Activated naive CD8-positive, alpha-beta T cell treated with anti-CD3 and anti-CD28 coated beads, Interleukin-2, amount 50 U/mL, for 16 hours (primary cell): ENCODE data around the gene HEATR1.
"Not testable (repeated sequence)": the region's sequence is repeated elsewhere in the genome, so short reads cannot be mapped to it uniquely, and the experiment has no call there.

Experiments used
- DNase-seq: peaks from one replicate; pipeline ENCODE4 v3.0.0-alpha.2; 2020; ENCODE audit warnings: low read depth, low spot score

HEATR1 gene

DNA sequence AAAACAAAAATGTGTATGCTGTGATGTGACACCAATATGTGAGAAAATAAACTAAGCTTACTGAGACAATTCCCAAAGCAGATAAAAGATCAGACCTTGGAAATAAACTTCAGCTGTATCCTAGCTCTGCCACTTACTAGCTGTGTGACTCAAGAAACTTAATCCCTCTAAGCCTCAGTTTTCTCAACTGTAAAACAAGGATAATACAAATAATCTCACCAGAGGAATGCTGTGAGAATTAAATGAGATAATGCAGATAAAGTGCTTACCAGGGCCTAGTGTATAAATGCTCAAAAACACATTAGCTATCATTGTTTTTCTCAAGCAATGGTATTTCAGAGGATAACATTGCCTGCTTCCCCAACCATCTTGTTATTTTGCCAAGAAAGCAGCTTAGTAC lies 2.1 kb downstream of the HEATR1 start:
- DNase-seq: no peak

DNA sequence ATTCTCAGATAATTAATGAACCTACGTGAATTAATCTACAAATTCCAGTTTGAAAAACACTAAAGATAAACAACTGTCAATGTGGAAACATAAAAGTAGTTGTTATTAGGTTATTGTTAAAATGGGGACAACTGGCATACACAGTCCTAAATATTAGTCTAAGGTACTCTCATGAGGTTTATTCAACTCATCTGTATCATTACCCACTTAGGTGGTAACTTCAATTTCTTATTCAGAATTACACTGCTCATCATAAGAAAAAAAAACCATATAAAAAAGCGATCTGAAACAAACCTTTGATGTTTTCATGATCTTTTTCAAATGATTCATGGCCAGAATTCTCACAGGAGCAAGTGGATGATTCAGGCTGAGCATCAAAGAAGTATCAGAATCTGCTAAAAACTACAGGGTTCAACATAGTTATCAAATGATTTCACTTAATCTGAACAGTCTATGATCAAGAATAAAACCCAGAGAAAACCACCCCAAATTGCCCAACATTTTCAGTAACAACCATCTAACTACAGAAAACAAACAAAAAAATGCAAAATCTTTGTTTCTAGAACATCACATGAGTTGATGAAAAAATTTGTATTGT lies 13.7 kb downstream of the HEATR1 start:
- no peak for DNase-seq

DNA sequence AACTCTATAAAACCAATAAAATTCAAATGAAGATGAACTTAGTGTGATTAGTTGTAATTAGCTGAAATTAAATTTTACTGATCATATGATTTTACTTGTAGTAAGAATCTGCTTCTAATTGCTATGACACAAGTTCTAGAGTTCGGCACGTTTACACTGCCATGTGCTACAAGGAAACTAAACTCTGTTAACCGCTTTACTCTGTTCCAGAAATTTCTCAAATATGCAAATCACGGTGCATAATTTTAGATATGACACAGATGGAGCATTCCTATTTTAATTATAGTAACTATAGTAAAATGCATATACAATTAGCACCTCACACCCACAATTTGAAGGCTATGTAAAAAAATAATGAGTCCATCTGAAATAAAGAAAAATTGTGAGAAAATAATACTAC lies 14.8 kb downstream of the HEATR1 start:
- no peak for DNase-seq

DNA sequence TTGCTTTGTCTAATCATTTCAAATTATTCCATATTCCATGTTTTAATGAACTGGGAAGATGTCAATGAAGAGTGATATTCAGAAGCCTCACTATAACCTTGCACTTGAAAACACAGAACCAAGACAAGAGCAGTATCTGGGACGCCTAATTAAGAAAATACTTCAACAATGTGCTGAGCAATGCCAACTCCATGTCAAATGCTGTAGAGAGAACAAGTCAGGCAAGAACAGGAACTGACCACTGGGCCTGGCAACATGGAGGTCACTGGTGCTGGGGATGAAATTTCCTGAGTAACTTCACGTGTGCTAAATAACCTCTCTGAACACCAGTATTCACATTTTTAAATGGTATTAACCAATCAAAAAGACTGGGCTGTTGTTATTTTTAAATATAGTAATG lies 22.8 kb downstream of the HEATR1 start:
- DNase-seq: no peak

DNA sequence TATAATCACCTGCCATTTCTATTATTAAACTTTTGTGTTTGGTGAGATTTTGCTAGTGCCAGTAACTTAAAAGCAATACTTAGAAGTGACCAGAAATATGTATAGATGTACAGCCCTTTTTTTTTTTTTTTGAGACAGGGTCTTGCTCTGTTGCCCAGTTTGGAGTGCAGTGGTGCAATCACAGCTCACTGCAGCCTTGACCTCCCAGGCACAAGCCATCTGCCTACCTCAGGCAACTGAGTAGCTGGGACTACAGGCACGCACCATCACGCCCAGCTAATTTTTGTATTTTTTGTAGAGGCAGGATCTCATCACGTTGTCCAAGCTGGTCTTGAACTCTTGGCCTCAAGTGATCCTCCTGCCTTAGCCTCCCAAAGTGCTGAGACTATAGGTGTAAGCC lies 23.9 kb downstream of the HEATR1 start:
- DNase-seq: not testable (repeated sequence)

DNA sequence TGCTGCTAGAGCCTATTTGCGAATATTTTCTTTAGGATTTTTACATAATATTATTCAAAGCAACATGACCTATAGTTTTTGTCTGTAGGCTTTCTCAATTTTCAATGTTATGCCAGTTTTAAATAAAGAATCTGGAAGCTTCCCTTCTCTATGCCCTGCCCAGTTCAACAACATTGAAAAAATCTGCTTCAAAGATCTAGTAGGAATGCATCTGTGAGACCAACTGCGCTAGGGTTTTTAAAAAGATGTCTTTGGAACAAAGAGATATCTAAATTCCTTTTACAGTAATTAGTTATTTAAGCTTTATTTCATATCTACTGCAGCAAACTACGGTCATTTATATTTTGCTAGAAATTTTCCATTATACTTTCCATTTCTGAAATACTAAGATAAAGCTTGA lies 25.7 kb downstream of the HEATR1 start:
- no peak for DNase-seq

DNA sequence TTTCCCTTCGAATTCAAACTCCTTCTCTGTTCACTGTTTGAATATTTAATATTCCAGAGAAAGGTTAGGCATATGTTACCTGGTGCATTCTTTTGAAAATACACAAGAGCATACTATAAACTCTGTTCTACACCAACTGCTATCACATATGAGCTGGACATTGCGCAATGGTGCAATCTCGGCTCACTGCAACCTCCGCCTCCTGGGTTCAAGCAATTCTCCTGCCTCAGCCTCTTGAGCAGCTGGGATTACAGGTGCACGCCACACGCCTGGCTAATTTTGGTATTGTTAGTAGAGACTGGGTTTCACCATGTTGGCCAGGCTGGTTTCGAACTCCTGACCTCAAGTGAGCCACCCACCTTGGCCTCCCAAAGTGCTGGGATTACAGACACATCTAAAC lies 27.3 kb downstream of the HEATR1 start:
- not testable (repeated sequence) for DNase-seq

DNA sequence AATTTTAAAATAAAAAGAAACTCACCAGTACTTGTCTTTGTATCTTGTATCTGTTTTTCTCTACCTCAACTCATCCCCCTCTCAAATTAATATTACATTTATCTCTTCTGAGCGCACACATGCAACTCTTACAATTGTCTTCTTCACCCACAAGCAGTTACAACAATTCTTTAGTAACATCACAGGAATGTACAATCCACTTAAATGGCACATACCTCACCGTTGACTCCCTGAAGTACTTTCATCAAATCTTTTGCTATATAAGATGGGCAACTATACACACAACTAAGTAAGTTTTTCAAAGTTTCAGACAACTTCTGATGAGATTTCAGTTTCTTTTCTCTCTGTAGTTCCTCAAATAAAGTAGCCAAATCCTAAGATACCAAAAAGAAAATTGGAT lies 28.3 kb downstream of the HEATR1 start:
- no peak for DNase-seq

DNA sequence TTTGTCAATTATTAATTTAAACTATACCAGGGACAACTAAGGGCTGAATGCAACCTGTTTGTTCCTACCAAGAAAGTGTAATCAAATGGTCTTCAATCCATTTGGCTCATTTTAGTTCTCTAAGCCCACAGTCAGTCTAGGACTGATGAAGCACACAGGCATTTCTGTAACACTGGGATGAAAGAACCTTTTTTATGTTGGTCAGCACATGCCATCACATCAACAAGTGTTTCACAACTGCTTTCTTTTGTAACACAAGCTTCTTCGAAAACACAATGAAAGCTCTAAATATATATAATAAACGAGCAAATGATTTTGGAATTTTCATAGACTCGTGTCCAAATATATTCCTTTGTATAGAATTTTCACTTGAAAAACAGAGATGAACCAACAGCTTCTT lies 28.8 kb downstream of the HEATR1 start:
- DNase-seq: no peak

DNA sequence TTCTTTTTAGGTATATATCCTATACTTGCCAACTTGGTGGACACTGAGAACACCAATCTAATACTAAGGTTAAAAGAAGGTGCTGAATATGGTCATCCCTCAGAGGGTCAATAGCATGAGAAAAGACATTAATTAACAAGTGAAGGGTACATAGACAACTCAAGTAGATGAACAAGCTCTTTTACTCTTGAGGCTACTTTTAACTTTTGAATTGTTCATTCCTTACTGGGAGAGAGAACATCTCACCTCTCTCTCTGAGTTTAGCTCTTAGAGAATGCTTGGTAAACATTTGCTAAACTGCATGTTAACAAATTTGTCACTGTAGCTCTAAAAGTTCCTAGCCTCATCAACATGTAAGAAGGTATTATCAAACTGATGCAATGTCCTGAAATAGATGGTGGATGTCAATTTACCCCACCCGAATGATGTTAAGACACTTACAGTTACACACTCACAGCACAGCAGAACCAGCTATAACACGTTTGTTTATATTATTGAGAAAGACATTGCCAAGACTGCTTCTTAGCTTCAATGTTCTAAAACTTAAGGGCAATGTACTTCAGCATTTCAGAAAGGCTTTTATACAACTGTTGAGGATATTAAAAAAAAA lies 35.9 kb downstream of the HEATR1 start:
- DNase-seq: no peak

DNA sequence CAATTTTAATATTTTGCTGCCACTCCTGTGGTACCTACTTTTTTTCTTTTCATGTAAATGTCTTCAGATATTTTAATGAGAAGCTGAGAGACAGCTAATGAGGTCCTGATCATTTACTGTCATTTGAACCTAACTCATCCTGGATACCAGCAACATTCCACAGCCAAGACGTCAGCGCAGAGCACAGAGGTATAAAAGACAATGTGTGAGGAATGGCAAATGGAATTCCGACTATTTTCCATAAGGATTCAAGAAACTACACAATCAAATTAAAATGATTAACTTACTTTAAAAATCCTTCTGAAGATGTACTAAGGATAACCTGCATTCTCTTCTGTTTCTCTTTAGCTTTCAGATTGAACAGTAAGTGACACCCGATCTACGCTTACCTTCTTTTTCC lies 38.8 kb downstream of the HEATR1 start:
- DNase-seq: no peak

DNA sequence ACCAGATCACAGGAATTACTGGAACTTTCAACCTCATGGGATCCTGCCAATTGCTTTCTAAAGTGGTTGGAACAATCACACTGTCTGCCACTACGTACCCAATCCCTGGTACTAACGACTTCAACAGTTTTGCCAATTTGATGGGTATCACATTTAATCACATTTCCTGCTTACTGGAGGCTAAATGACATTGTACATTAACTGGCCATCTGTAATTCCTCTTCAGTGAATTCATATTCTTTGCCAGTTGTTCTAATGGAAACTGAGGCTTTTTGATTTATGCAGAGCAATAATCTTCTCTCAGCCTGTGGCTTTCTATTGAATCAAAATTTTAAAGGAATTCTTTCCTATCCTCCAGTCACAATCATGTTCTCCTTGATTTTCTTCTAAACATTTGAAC lies 42.3 kb downstream of the HEATR1 start:
- DNase-seq: no peak

DNA sequence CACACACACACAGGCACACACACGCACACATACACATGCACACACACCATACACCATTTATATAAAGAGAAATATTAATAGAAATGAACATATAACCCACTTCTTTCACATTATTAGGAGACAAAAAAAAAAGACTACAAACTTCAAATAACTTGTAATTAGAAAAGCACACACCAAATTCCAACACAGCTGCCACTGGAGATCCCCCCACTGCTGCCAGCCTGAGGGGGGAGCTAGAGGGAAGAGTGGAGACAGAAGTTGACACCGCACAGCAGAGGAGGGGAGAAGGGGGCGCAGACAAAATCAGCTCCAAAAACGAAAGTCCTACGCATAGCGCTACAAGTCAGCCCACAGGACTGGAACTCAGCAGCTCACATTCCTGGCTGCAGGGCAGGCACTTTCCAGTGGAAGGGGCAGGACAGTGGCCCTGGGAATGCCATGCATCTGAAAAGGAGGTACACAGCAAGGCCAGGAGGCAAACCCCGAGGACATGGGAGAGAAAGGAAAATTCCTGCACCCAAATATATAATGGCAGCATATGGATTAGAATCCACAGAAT lies 44.0 kb downstream of the HEATR1 start:
- no peak for DNase-seq

DNA sequence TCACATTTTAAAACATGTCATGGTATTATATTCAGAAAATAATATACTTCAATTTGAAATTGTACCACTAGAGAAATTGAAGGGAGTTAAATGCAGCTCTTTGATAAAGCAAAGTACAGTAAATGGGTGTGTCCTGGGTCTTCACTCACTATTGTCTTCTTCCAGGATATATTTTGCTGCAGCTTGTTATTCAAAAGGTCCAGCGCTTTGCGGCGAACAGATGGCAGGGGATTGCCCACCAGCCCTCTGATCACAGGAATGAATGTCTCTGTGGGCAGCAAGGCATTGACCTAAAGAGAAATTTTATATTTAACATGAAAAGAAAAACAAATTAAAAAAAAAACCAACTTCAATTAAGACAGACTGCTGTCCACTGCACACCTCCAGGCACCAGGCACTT lies 45.5 kb downstream of the HEATR1 start:
- DNase-seq: no peak

DNA sequence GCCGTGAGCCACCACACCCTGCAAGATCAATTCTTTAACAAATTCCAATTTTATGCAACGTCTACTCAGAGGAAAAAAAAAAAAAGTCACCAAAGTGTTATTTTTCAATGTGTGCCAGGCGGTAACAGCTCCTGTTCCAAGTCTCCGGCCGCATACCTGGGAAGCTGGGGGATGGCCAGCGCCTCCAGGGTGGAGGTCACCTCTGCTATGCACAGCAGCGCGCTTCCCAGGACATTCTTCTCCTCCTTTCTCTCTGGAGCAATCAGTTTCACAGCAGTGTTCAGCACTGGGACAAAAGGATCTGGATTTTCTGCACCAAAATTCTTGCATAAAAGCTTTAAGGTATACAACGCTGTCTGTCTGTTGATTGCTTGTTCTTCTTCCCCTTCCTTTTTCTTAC lies 46.2 kb downstream of the HEATR1 start:
- no peak for DNase-seq

DNA sequence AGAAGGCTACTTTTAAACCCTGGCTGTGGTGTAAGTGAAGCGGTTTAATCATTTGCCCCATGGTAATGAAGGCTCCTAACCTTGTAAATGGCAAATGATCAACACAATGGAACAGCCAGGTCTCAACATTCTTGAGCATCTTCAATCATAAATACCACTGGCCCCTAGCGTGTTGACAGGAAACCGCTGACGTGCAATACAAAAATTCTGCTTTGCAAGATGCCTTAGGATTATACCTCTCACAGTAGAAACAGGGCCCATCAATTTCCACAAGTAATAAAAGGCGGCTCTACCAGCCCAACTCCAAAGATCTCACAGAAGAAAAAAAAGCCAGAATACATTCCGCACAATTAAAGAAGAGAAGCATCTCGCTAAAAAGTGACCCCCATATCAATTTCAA lies 47.7 kb downstream of the HEATR1 start:
- no peak for DNase-seq

DNA sequence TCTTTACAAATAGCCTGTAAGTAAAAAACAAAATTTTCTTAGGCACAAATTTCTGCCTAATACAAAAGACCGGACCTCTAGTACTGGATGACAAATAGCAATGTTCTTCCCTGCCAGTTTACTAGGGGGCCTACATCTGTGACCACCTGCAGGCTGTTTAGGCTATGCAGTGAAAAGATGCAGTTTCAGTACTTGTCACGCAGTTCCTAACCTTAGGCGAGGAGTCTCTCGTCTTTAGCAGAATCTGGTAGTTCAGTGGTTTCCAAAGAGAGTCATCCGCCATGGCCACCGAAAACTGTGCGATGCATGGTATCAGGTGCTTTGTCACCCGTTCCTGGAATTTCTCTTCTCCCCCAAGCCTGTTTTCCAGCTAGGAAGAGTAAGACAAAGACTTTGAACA lies 50.9 kb downstream of the HEATR1 start:
- no peak for DNase-seq

DNA sequence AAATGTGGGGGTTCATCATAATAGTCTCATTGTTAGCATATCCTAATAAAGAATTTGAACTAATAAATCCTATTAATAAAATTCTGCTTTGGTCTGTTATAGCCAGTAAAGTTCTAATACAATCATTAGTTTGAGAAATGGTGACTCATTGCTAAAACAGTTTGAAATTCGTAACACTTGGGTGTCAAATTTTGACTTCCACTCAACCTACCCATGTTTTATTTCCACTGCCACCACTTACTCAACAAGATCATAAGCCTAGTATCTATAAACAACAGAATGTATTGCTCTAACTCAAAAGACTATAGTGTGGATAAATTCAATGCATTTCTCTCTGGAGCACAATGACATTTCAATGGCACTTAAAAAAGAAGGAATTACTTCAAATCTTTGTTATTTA lies 51.4 kb downstream of the HEATR1 start:
- DNase-seq: no peak

DNA sequence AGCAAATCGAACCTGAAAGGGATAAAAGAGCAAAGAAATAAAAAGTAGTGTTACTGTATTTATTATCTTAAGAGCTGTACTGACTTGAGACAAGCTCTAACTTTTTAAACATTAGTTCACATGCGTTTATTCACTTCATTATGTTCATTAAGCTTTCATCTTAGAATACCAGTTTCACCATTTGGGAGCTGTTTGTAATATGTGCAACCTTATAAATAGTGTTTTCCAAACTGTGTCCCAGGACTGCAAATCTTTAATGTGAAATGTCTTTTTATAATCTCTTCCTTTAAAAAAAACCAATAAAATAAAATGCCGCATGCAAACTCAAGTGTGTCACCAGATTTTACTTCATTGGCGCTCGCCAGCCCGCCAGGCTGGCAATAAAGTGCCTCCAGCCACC lies 52.2 kb downstream of the HEATR1 start:
- DNase-seq: no peak

DNA sequence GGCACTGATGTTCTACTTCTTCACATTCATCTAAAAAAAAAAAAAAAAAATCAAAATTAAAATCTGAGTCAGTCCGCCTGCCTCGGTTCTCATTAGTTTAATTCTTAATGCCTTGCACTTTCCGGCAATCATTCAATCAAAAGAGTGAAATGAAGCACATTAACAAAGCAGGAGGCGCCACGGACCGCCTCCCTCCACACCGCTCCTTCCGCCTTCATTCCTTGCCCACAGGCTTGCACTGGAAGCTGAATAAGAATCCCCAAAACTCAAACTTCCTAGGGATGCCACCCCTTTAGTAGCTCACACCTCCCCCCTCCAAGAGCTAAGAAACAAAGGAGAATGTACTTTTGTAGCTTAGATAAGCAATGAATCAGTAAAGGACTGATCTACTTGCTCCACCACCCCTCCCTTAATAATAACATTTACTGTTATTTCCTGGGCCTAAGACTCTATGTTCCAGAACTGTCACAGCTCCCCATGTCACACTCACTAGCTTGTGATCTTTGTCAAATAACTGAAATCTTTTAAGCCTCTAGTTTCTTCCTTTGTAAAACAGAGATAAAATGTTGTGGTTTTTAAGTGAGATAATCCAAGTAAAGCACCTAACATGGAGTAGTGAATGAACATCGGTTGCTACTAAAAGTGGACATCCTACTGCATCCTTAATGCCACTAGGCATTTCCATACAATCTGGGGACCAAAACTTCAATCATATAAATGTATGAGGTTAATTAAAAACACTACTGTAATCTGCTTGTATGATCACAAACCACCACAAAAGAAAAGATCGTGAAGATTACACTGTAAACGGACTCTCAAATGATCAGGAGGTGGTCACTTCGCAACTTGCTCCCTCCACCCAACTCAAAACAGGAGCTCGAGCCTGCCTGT lies 53.1 kb downstream of the HEATR1 start:
- no peak for DNase-seq

DNA sequence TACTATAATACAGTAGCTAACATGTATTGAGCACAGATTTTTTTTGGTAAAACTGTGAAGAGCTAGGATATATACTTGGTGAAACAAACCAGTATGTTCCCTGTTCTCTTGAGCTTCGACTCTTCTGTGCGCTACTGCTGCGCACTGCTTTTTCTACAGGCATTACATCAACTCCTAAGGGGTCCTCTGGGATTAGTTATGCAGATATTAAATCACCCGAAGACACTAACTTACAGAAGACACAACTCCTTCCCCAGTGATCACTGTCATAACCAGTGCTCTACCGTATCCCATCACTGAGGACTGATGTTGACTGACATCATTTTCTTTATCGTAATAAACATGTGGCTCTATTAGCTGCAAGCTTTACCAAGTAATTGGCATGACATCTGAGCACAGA lies 55.9 kb downstream of the HEATR1 start:
- DNase-seq: no peak

DNA sequence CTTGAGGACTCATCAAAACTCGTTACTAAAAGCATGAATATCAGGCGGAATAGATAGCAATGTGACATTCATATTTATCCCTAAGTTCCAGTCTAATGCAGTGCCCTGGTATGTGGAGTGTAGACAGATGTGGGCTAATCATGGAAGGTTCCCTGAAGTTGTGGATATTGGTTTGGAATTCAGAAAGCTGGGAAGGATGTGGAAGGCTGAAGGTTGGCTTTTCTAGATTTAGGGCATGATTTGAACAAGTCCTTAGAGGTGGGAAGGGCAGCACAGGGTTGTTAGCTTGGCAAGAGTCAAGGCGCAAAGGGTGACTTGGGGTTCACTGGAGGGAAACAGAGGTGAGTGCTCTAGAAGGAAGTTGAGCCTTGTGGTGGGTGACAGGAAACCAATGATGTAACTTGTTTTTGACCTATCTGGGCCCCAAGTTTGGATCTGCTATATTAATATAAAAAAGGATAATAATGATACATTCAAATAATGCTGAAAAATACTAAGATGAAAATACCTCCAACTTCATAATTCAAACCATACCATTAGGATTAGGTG lies 58.6 kb downstream of the HEATR1 start:
- DNase-seq: no peak
